Body of pancreas (tissue), 4 donors: ENCODE measurements around the gene STX11. TPM values are rescaled to one million over a fixed set of nuclear protein-coding genes. Genes with fewer than 3 reads are reported as not detected.

ENCODE experiments used
- ATAC-seq: fragments of 150-250 bp; one replicate; pipeline ENCODE4 v1.9.1; 2016
- DNase-seq, 4 donors: peaks; one replicate each; pipeline ENCODE4 v3.0.0-alpha.2; 2019
- H3K27ac ChIP-seq, 4 donors: fragments of 200-600 bp; sonication (generic); 1 replicate in 3 of 4; 2 replicates in 1 of 4; pipeline versions ENCODE4 v1.5.1 to v1.6.1; 2016 to 2019; ENCODE audit warnings: mild to moderate bottlenecking in 1 of 4, mixed read lengths in 1 of 4, moderate library complexity in 1 of 4
- H3K27me3 ChIP-seq, 2 donors: fragments of 200-600 bp; sonication (generic); one replicate each; pipeline ENCODE4 v1.6.0; 2016; ENCODE audit warnings: mild to moderate bottlenecking in 1 of 2
- H3K36me3 ChIP-seq, 2 donors: fragments of 200-600 bp; sonication (generic); replicated peaks in 1 of 2; 2 replicates each; pipeline ENCODE4 v1.5.1; 2016; ENCODE audit warnings: low read depth in 2 of 2; ENCODE audit not compliant: insufficient read depth in 1 of 2
- H3K4me1 ChIP-seq: fragments of 200-600 bp; sonication (generic); one replicate; pipeline ENCODE4 v1.6.0; 2016
- H3K4me3 ChIP-seq, 2 donors: fragments of 200-600 bp; sonication (generic); 1 replicate in 1 of 2; 2 replicates in 1 of 2; pipeline ENCODE4 v1.5.1; 2016 to 2019
- H3K9me3 ChIP-seq, 3 donors: fragments of 200-600 bp; sonication (generic); 1 replicate in 2 of 3; 2 replicates in 1 of 3; pipeline ENCODE4 v1.5.1; 2016
- CTCF ChIP-seq, 7 experiments: fragments of 450-650 bp in 4 of 7; fragments of 200-600 bp in 3 of 7; sonication (generic) in 3 of 7; IDR thresholded peaks; one replicate each; pipeline ENCODE4 v1.5.1; 2016 to 2019; ENCODE audit warnings: antibody characterized with exemption in 7 of 7
- POLR2A ChIP-seq, 3 donors: fragments of 450-650 bp; IDR thresholded peaks; one replicate each; pipeline ENCODE4 v1.6.1; 2016; ENCODE audit warnings: antibody characterized with exemption in 3 of 3, mild to moderate bottlenecking in 2 of 3
- WGBS, 2 donors: methylation state at CpG; one replicate each; pipeline ENCODE4 v1.1.5; 2017; 5-methylcytosine and 5-hydroxymethylcytosine counted together
- intact Hi-C: fragments of 100-400 bp; cut with DNase I; formaldehyde crosslinking; loops from one replicate; pipeline ENCODE4 v1.15.1; 2023
- total RNA-seq, 2 donors: library from RNA; depleted of rRNA; stranded (reverse); fragments of >200 nt; gene quantifications; one replicate each; pipeline ENCODE4 v1.1.0, GENCODE V29; 2016

Gene STX11
- total RNA-seq, 2 donors from 2014 or later, result 4.4 to 7.6 TPM

GRCh38 chr6:144234935-144235334 is 84.6 kb downstream of the STX11 start:
- Histone ChIP-seq H3K4me3 (no peak overlapping the region), H3K36me3 (no peaks in the 10 kb centered on the region), H3K4me1 (peaks cover 20% of the 10 kb centered on the region), H3K27me3 (no peaks in the 10 kb centered on the region), H3K27ac (no peak overlapping the region), H3K9me3 (no peaks in the 10 kb centered on the region)
- WGBS, 2 donors, result 75 to 93% methylated on average over 4 of the region's 4 CpGs
- TF ChIP-seq POLR2A (IDR thresholded peaks at IDR 0.05), result no peak
- no peak for TF ChIP-seq CTCF (IDR thresholded peaks at IDR 0.05)
- DNase-seq, result no peak
- ATAC-seq, result no peak
- intact Hi-C loops, result no loop called here

Other genes with a start within 250 kb of the STX11 start
- 10 to 100 TPM; 22.1 to 23.3 TPM for gene PLAGL1, start 142.3 kb upstream of the STX11 start, total RNA-seq
- gene SF3B5, start 54.9 kb upstream of the STX11 start, total RNA-seq, result 100 to 1,000 TPM in 1 of 2 donors, 10 to 100 TPM in 1; 45.7 to 103 TPM
- gene UTRN, start 134.8 kb downstream of the STX11 start, total RNA-seq, result 100 to 1,000 TPM; 112 to 133 TPM